ENCODE data around the gene RASSF3. TPM values are rescaled to one million over a fixed set of nuclear protein-coding genes. Genes with fewer than 3 reads are reported as not detected.
"Not testable (repeated sequence)": the region's sequence is repeated elsewhere in the genome, so short reads cannot be mapped to it uniquely, and the experiment has no call there.

The RASSF3 gene
- total and polyA plus RNA-seq, 12 donors, result 21.6 to 159 (median 82.4) TPM

DNA sequence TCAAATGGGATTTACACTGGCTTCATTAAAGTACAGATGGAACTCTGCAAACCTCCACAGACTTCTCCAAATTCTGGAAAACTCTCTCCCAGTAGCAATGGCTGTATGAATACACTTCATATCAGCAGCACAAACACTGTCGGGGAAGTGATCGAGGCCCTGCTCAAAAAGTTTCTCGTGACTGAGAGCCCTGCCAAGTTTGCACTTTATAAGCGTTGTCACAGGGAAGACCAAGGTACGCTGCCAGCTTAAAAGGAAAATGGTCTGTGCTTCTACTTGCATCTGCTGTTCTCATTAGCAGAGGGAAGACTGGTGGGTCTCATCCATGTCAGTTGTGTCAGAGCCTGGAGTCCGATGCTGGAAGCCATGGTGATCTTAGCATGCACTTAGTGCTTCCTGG, 77.9 kb downstream of the RASSF3 start:
- DNase-seq (no peak), ATAC-seq (peak in 5 of 8 donors; percentile 16 to 25 (median 25))
- no peaks in the 10 kb centered on the region for H3K27me3 ChIP-seq
- peaks cover 4 to 50% (median 31%) of the 10 kb centered on the region in 9 donors for H3K4me1 ChIP-seq
- TF ChIP-seq, protein P1, sequence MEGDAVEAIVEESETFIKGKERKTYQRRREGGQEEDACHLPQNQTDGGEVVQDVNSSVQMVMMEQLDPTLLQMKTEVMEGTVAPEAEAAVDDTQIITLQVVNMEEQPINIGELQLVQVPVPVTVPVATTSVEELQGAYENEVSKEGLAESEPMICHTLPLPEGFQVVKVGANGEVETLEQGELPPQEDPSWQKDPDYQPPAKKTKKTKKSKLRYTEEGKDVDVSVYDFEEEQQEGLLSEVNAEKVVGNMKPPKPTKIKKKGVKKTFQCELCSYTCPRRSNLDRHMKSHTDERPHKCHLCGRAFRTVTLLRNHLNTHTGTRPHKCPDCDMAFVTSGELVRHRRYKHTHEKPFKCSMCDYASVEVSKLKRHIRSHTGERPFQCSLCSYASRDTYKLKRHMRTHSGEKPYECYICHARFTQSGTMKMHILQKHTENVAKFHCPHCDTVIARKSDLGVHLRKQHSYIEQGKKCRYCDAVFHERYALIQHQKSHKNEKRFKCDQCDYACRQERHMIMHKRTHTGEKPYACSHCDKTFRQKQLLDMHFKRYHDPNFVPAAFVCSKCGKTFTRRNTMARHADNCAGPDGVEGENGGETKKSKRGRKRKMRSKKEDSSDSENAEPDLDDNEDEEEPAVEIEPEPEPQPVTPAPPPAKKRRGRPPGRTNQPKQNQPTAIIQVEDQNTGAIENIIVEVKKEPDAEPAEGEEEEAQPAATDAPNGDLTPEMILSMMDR (IDR thresholded peaks at IDR 0.05), result no peak
- no peak overlapping the region for H3K4me3 ChIP-seq
- H3K9me3 ChIP-seq, result no peaks in the 10 kb centered on the region
- intact Hi-C loops (cut with DNase I), result no loop called here
- H3K27ac ChIP-seq, result peak overlapping the region in 8 of 10 donors; percentile 18 to 67 (median 35)
- peaks cover 0 to 56% (median 21%) of the 10 kb centered on the region in 9 donors for H3K36me3 ChIP-seq
- WGBS, 2 donors, result 26 to 27% methylated on average over 6 of the region's 6 CpGs

DNA sequence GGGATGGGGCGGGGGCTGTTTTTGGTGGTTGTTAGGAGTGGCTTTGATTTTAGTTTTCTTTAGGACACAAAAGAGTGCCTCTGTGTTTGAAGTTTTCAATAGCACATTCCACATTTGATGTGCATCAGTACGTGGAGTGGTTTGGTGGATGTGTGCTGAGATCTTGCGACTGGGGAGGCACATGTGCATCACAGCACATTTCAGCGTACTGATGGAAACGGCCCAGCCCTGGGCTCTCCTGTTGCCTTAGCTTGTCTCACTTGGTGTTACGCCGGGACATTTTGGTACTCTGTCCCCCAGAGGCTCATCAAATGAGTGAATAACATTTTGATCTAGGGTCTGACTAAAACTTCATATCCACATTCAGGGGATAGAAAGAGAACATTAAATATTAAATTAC, 78.4 kb downstream of the RASSF3 start:
- DNase-seq (no peak), ATAC-seq (peak in 2 of 8 donors; percentile 18 to 34)
- intact Hi-C loops (cut with DNase I), result no loop called here
- Histone ChIP-seq H3K27ac (peak overlapping the region in 4 of 10 donors; percentile 28 to 65 (median 41)), H3K27me3 (no peaks in the 10 kb centered on the region), H3K4me1 (peaks cover 0 to 45% (median 26%) of the 10 kb centered on the region in 9 donors), H3K9me3 (no peaks in the 10 kb centered on the region), H3K4me3 (no peak overlapping the region), H3K36me3 (peaks cover 0 to 61% (median 21%) of the 10 kb centered on the region in 9 donors)
- 58 to 64% methylated on average over 7 of the region's 7 CpGs for WGBS, 2 donors
- TF ChIP-seq, protein P1 (IDR thresholded peaks at IDR 0.05), result no peak

DNA sequence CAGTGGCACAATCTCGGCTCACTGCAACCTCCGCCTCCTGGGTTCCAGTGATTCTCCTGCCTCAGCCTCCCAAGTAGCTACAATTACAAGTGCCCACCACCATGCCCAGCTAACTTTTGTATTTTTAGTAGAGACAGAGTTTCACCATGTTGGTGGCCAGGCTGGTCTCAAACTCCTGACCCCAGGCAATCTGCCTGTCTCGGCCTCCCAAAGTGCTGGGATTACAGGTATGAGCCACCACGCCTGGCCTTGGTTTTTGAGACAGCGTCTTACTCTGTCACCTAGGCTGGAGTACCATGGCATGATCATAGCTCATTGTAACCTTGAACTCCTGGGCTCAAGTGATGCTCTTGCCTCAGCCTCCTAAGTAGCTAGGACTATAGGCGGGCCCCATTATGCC, 79.9 kb downstream of the RASSF3 start:
- ATAC-seq, result not testable (repeated sequence)
- 98 to 100% methylated on average over 6 of the region's 6 CpGs for WGBS, 2 donors
- intact Hi-C loops (cut with DNase I), result loop anchor here in 5 of 10 donors (5.0 to 10.0 kb wide), 4 partner anchors 75 to 235 kb away; partner anchors contain the start of genes RASSF3 (in 4 of the 5) and TBK1 (in 1 of the 5)

DNA sequence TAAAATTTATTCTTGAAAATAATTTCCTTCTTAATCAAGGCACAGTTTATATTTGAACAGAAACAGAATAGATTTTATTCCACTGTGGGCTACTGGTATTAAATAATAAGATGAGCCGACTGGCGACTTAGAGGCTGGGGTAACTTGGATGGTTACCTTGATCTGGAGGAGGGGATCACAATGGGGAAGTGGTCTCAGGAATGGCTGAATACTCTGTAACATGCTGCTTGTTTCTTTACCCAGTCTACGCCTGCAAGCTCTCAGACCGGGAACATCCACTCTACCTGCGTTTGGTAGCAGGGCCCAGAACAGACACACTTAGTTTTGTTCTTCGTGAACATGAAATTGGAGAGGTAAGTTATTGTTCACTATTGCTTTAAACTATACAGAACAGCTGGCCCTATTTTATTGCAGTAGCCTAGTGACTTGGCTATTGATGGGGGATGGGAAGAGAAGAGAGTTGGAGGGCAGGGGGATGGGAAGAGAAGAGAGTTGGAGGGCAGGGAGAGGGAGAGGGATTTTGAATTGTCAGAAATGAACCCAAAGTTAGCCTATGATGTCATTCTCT, 81.0 kb downstream of the RASSF3 start:
- intact Hi-C loops (cut with DNase I), result loop anchor here in 5 of 10 donors (5.0 to 10.0 kb wide), 4 partner anchors 77 to 237 kb away; partner anchors contain the start of genes RASSF3 (in 4 of the 5) and TBK1 (in 1 of the 5)
- H3K36me3 ChIP-seq, result peaks cover 0 to 66% (median 13%) of the 10 kb centered on the region in 9 donors
- 92 to 96% methylated on average over 6 of the region's 6 CpGs for WGBS, 2 donors
- DNase-seq (no peak), ATAC-seq (no peak)
- H3K4me3 ChIP-seq, result no peak overlapping the region
- H3K27ac ChIP-seq, result peak overlapping the region in 2 of 10 donors; percentile 0 to 2
- no peaks in the 10 kb centered on the region for H3K27me3 ChIP-seq
- TF ChIP-seq, protein P1 (IDR thresholded peaks at IDR 0.05), result no peak
- H3K4me1 ChIP-seq, result peaks cover 2 to 44% (median 20%) of the 10 kb centered on the region in 9 donors
- H3K9me3 ChIP-seq, result no peaks in the 10 kb centered on the region

More for the DNA sequence above, 79.9 kb downstream of the RASSF3 start:
- H3K9me3 ChIP-seq, H3K27ac ChIP-seq, H3K4me3 ChIP-seq, H3K27me3 ChIP-seq, DNase-seq: not testable (repeated sequence)
- Histone ChIP-seq H3K4me1 (peaks cover 0 to 38% (median 17%) of the 10 kb centered on the region in 9 donors), H3K36me3 (peaks cover 0 to 68% (median 24%) of the 10 kb centered on the region in 9 donors)

Data from heart right ventricle (tissue), 16 donors.